HG03103 (cell line): Measurements from ENCODE around the gene ZACN.

ENCODE experiments used
- ATAC-seq: cut with Tn5 transposase; IDR thresholded peaks from one replicate; pipeline ENCODE4 v1.9.1; 2021; ENCODE audit warnings: low read depth; ENCODE audit not compliant: unreplicated experiment

The ZACN gene

GRCh38 chr17:76080768-76081287, 1.8 kb downstream of the ZACN start:
- ATAC-seq, result no peak

- ATAC-seq, result no peak
Observed at GRCh38 chr17:76081295-76082210, 2.6 kb downstream of the ZACN start.

DNA sequence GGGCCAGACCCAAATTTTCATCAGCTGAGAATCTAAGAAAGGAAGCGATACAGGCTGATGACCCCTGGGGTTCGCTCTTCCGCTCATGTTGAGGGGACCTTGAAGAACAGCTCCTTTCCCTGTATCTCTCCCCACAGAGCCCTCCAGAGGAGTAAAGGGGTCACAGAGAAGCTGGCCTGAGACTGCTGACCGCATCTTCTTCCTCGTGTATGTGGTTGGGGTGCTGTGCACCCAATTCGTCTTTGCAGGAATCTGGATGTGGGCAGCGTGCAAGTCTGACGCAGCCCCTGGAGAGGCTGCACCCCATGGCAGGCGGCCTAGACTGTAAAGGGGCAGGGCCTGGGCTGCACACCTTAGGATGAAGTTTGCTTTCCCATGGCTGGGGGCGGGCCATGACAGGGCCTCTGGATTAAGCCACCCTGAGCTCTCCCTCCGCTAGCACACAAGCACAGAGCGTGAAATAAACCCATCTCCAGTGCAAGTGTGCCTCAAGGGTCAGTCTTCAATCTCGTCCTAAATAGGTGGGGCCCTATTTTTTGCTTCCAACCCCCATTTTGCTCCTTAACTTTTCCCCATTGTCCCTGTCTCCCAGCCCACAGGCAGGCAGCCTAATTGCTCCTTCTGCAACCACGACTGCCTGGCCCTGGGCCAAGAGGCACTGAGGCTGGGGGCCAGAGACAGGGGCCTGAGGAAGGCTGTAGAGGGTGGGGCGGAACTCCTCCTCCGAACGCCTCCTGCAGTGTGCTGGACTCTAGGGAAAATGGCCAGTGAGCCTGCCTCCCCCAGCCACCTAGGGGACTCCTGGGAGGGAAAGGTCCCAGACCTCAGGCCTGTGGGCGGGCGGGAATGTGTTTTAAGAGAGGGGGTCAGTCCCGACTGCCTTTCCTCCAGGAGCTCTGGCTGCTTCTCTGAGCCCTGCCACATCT, 3.6 kb downstream of the ZACN start:
- ATAC-seq, result no peak

GRCh38 chr17:76083536-76084182, 4.7 kb downstream of the ZACN start:
- ATAC-seq, result no peak

DNA sequence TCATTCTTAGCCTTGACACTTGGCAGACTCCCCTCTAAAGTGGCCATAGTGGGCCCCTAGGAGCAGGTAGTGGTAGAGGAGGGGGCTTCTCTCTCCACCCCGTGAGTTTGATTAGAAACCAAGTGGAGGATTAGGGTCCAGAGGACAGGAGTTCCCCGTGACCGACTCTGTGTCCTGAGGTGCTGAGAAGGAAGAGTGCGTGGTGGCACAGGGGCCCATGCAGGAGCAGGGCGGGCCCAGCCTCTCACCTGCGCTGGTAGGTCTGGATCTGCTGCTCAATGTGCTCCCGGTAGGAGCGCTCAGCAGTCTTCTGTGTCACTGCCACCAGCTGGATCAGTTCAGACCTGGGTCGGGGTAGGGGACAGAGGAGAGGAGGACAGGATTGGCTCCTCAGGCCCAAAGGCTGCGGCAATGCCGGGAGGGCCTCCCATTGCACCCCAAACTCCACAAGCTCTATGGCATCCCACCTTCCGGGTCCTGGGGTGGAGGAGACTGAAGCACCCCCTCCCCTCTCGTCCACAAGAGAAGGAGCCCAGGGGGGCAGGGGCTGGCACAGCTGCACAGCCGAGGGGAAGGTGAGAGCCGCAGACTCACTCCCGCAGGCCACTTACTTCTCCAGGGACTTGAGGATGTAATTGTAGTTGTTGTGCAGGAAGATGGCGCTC, 6.2 kb downstream of the ZACN start:
- ATAC-seq, result no peak

DNA sequence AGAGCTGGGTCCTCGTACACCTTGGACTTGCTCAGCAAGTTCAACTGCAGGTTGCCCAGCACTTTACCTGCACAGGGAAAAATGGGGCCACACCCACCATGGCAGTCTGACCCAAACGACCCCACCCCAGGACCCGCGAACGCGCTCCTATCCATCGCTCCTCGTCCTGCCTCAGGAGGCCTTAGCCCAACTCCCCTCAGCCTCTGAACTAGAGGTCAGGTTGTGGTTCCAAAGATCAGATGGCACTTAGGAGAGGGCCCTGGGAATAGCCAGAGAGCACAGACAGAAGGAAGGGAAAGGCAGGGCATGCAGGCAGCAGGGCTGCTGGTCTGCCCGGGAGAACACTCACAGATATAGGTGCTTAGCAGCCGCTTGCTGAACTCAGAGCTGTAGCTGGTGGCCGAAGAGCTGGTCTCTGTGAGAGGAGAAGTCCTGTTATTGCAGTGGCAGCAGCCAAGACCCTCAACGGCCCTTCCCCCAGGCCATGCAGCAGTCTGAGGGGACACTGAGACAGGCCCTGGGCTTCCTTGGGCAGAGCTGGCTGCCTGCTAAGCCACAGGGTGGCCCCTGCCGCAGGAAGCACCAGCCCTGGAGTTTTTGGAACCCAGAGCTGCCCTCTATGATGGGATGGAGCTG, 6.9 kb downstream of the ZACN start:
- ATAC-seq, result no peak

GRCh38 chr17:76086384-76086783, 7.4 kb downstream of the ZACN start:
- no peak for ATAC-seq

DNA sequence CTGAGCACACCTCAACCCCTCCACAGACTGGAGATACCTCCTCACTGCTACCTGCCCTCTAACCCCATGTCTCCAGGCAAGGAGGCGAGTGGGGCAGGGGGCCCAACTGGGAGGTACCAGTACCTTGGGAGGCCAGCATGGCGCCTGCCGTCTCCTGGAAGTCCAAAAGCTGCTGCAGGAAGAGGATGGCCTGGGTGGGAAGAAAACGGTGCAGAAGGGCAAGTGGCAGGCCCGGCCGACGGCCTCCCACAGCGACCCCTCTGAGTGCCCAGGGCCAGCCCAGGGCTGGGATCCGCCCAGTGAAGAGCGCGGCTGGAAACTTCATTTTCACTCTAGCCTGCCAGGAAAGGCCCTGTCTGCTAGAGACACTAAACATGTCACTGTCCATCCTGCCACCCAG, 8.5 kb downstream of the ZACN start:
- ATAC-seq, result no peak

- ATAC-seq, result no peak
Observed at GRCh38 chr17:76088041-76088867, 9.3 kb downstream of the ZACN start.

- no peak for ATAC-seq
Observed at GRCh38 chr17:76088868-76089576, 10.0 kb downstream of the ZACN start.

- ATAC-seq, result no peak
Observed at GRCh38 chr17:76089680-76090516, 10.9 kb downstream of the ZACN start.

DNA sequence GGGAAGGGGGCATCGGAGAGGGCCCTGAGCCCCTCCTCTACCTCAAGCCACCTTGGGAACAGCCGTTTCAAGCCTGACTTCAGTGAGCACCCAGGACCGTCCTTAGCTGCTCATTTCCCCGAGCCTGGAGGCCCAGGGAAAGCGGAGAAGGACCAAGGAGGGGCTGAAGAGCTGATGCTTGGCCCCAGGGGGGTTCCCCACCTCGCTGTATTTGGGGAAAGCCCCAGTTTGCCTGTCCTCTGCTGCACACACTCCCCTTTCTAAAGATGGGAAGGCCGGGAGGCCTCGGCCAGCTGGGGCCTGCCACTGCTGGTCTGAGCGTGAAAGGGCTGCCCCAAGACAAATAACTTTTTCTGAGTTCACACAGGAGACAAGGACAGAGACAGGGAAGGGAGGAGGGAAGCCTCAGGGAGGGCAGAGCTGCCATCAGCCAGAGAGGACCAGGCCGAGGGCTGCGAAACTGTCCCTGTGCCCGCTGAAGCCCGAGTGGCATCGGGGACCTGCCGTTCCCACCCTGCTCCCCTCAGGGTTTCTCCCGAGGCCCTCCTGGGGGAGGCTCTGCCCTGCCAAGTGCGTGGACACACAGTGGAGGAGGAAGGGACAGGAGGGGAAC, 11.6 kb downstream of the ZACN start:
- ATAC-seq, result no peak

GRCh38 chr17:76091526-76092286, 12.7 kb downstream of the ZACN start:
- no peak for ATAC-seq

DNA sequence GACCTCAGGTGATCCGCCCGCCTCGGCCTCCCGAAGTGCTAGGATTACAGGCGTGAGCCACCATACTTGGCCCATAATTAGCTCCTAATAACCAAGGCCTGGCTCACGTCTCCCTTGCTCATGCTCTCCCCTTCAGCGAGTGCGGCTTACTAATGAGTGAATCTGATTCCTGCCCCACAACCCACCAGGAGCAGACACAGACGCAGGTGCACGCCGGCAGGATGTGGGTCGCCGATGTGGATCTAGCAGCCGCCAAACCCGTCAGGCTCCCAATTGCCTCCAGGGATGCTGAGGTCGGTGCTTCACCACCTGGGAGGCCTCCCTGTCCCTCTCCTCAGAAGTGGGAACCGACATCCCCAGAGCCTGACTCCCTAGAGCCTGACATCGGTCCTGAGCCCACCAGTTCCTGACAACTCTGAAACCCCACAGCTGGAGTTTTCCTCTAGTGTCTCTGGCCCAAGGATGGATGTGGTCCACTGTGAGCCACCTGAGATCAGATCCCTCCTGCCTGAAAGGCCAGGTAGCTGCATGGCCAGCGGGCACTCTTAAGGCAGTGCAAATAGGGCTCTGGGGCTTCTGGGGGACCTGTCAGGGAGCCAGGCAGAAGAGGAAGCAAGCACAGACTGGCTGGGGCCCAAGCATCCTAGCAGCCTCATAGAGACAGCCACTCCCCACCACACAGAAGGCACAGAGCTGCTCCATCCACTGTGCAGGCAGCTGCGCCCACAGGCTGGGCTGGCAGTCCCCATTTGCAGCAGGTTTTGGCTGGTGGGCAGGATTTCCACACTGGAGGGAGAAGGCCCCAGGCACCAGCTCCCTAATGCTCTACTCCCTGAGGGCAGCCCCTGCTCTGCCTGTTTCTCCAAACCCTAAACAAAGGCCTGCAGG, 13.8 kb downstream of the ZACN start:
- ATAC-seq, result no peak

- ATAC-seq, result no peak
Observed at GRCh38 chr17:76094046-76094445, 15.1 kb downstream of the ZACN start.
